GM12801 (cell line): Measurements from ENCODE around the gene ARHGEF6.

ENCODE experiments used
- CTCF ChIP-seq: IDR thresholded peaks from one replicate; pipeline ENCODE4 v1.5.1; 2011; ENCODE audit warnings: control low read depth; ENCODE audit not compliant: insufficient read length; ENCODE audit errors: extremely low read depth

Gene ARHGEF6

GRCh38 chrX:136780763-136781162 is at the start of gene ARHGEF6:
ARHGEF6 (minus strand) TSS chrX:136780932; CDS start chrX:136780882, 50 bp downstream.
- TF ChIP-seq CTCF, result no peak

- no peak for TF ChIP-seq CTCF
These were observed 48.7 kb upstream of the ARHGEF6 start for GRCh38 chrX:136829413-136829812.

GRCh38 chrX:136828830-136829229 is 48.1 kb upstream of the ARHGEF6 start:
- no peak for TF ChIP-seq CTCF

- no peak for TF ChIP-seq CTCF
These were observed 46.3 kb upstream of the ARHGEF6 start for GRCh38 chrX:136827026-136827425.

- TF ChIP-seq CTCF, result no peak
These were observed 45.0 kb upstream of the ARHGEF6 start for GRCh38 chrX:136825771-136826170.

GRCh38 chrX:136823175-136823574 is 42.4 kb upstream of the ARHGEF6 start:
- no peak for TF ChIP-seq CTCF

- no peak for TF ChIP-seq CTCF
These were observed 41.8 kb upstream of the ARHGEF6 start for GRCh38 chrX:136822337-136823095.
